Peyer's patch (tissue), 4 donors: ENCODE results near the gene PXDN.

Experiments
- POLR2A ChIP-seq, 2 donors: fragments of 450-650 bp; IDR thresholded peaks; one replicate each; pipeline ENCODE4 v1.5.1; 2017; ENCODE audit warnings: antibody characterized with exemption in 2 of 2, mild to moderate bottlenecking in 2 of 2, moderate library complexity in 2 of 2
- TF ChIP-seq, protein P1 (sequence below), 6 experiments: fragments of 450-650 bp in 4 of 6; fragments of 200-600 bp in 2 of 6; sonication (generic) in 1 of 6; IDR thresholded peaks; one replicate each; pipeline ENCODE4 v1.5.1; 2017 to 2019; ENCODE audit warnings: antibody characterized with exemption in 6 of 6, mild to moderate bottlenecking in 3 of 6, moderate library complexity in 1 of 6

DNA sequence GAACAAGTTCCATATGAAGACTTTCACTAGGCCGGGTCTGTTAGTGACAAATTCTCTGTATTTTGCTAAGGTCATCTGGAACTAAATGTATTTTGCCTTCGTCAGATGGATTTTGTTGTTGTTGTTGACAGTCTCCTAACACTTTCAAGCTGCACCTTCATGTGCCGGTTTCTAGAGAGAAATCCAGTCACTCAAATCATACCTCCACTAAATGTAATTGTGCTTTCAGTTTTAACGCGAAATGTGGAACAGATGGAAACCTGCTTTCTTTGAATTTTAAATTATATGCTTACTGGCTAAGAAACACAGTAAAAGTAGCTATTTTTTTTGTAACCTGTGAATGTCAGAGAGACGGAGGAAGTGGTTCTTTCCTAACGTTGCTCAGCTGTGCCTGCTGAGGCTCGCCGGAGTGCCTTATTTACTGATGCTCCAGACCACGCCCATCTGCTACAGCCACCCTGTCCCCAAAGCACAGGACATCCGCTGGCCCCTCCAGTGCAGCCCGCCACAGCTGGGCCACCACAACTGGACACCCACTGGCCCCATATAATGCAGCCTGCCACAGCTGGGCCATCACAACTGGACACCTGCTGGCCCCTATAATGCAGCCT lies 134.7 kb downstream of the PXDN start:
- no peak for TF ChIP-seq POLR2A (IDR thresholded peaks at IDR 0.05)
- TF ChIP-seq, protein P1, sequence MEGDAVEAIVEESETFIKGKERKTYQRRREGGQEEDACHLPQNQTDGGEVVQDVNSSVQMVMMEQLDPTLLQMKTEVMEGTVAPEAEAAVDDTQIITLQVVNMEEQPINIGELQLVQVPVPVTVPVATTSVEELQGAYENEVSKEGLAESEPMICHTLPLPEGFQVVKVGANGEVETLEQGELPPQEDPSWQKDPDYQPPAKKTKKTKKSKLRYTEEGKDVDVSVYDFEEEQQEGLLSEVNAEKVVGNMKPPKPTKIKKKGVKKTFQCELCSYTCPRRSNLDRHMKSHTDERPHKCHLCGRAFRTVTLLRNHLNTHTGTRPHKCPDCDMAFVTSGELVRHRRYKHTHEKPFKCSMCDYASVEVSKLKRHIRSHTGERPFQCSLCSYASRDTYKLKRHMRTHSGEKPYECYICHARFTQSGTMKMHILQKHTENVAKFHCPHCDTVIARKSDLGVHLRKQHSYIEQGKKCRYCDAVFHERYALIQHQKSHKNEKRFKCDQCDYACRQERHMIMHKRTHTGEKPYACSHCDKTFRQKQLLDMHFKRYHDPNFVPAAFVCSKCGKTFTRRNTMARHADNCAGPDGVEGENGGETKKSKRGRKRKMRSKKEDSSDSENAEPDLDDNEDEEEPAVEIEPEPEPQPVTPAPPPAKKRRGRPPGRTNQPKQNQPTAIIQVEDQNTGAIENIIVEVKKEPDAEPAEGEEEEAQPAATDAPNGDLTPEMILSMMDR (IDR thresholded peaks at IDR 0.05): no peak
